Activated naive CD4-positive, alpha-beta T cell treated with anti-CD3 and anti-CD28 coated beads, Interleukin-2, amount 10 ng/mL, durations not matched to agents 7 days and 5 days (primary cell): ENCODE results near the gene RNASET2.

ENCODE experiments used
- CTCF ChIA-PET: fragments of 350-600 bp; sonication (Branson Sonifier 250); formaldehyde crosslinking; loops from one replicate; lab custom pipeline; 2021; ENCODE audit warnings: antibody characterized with exemption; lab: Charles Lee
- DNase-seq: peaks from one replicate; pipeline ENCODE4 v3.0.0-alpha.2; 2020
- H3K27ac Mint-ChIP-seq: one replicate; pipeline ENCODE4 v1.8.0; 2021; ENCODE audit warnings: mild to moderate bottlenecking, moderate library complexity, mixed read lengths
- H3K27me3 Mint-ChIP-seq: one replicate; pipeline ENCODE4 v1.8.0; 2021; ENCODE audit warnings: mild to moderate bottlenecking, mixed read lengths
- H3K36me3 Mint-ChIP-seq: one replicate; pipeline ENCODE4 v1.8.0; 2021; ENCODE audit warnings: mixed read lengths
- H3K4me1 Mint-ChIP-seq: one replicate; pipeline ENCODE4 v1.8.0; 2021; ENCODE audit warnings: mixed read lengths
- H3K4me3 Mint-ChIP-seq: one replicate; pipeline ENCODE4 v1.8.0; 2021; ENCODE audit warnings: mild to moderate bottlenecking, moderate library complexity, mixed read lengths
- H3K9me3 Mint-ChIP-seq: one replicate; pipeline ENCODE4 v1.8.0; 2021; ENCODE audit warnings: mixed read lengths

Gene RNASET2, protein sequence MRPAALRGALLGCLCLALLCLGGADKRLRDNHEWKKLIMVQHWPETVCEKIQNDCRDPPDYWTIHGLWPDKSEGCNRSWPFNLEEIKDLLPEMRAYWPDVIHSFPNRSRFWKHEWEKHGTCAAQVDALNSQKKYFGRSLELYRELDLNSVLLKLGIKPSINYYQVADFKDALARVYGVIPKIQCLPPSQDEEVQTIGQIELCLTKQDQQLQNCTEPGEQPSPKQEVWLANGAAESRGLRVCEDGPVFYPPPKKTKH

DNA sequence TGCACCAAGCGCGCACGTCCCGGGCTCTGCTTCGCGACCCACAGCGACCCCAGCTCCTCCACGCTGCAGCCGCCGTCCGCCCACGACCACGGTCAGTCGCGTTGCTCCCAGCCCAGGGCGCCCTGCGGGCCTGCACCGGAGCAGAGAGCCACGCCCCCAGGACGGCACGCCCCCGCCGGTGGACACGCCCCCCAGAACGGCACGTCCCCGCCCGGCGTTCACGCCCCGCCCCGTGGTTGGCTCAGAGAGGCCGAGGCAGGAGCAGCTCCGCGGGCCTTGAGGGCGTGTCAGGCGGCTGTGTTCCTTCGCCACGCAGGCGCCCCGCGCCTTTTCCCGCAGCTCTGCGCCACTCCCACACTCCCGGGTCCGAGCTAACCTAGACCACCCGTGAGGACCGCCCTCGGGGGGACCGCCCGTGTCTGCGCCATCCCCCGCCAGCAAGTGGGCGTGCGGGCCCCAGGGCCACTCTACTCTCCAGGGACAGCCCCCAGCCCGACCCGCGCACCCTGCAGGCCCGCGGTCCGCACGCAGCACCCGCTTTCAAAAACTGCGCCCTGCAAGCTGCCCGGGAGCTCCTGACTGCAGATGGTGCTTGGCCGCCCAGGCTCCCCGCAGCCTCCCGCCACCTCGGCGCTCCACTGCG, at the start of gene RNASET2:
Gene RNASET2 (minus strand): TSS at position 107 of the 643 bp plus-strand sequence. CDS start 368 bp downstream, outside the sequence.
- Mint-ChIP-seq H3K4me1 (peaks cover 79% of the 10 kb centered on the region), H3K9me3 (no peaks in the 10 kb centered on the region), H3K27ac (peak within 1 kb of the TSS; percentile 99), H3K27me3 (peaks cover 6% of the 10 kb centered on the region), H3K36me3 (peaks cover 26% of the 10 kb centered on the region), H3K4me3 (peak within 1 kb of the TSS; percentile 86)
- peak; percentile 99 for DNase-seq
- CTCF ChIA-PET = interaction anchor here (0.8 to 0.9 kb wide), 2 partner anchors 29 to 33 kb away, joined by 3 to 10 read pairs; no protein-coding TSS in a partner anchor

DNA sequence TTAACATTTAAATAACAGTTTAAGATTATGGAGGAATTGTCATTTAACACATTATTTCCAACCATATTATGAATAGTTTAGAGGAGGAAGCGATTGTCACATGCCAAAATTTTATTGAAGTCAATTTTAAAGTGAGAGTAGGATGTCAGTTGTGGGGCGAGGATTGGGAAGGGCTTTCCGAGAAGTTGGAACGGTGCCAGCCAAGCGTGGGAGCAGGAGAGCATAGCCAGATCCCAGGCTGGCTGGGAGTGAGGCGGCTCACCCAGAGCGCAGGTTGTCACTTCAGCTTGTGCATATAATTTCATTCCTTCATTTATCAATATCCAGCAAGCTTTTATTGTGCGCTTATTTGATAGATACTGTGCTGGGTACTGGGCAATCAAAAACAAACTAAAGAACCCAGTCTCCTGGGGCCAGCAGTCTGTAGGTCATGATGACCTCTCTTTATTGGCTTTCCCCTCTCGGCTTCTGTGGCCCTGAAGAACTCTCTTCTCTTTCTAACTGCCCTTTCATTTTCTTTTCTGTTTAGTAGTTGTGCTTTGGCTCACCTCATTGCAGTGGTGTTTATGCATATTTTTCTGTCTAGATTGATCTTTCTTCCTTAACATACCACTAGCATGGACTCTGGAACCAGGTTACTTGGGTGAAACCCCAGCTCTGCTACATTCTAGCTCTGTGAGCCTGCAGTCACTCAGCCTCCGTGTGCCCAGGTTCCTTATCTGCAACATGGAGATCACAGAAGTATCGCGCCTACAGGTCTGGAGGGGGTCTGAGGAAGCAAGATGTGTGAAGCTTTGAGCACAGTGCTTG, 49.2 kb upstream of the RNASET2 start:
- CTCF ChIA-PET = interaction anchor here (0.7 kb wide), 1 partner anchor 16 kb away, joined by 3 read pairs; no protein-coding TSS in a partner anchor
- Mint-ChIP-seq H3K27me3 (no peaks in the 10 kb centered on the region), H3K36me3 (peaks cover 46% of the 10 kb centered on the region), H3K9me3 (no peaks in the 10 kb centered on the region), H3K4me3 (no peak overlapping the region), H3K4me1 (peaks cover 15% of the 10 kb centered on the region), H3K27ac (no peak overlapping the region)
- DNase-seq = no peak

DNA sequence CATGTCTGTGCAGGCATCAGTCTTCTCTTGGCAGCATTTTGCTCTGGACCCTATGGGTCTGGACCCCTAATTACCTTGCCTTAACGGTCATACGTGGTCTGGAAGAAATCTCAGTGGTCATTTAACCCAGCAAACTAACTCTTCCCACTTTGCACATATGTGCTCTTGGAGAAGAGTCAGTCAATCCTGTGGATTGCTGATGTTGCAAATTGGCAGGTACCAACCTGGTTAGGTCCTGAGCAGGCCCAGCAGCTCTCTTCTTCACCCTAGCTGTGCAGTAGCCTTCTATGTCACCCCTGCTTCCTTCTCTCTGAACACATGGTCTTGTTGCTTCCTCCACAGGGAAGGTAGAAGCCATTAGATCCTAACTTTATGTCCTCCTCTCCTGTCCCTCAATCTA, 44.4 kb upstream of the RNASET2 start:
- Mint-ChIP-seq H3K4me1 (peaks cover 36% of the 10 kb centered on the region), H3K36me3 (peaks cover 26% of the 10 kb centered on the region), H3K4me3 (peak overlapping the region; percentile 89), H3K27me3 (no peaks in the 10 kb centered on the region), H3K9me3 (no peaks in the 10 kb centered on the region), H3K27ac (peak overlapping the region; percentile 17)
- CTCF ChIA-PET = interaction anchor here (1.5 kb wide), 1 partner anchor 47 kb away, joined by 4 read pairs; no protein-coding TSS in a partner anchor
- DNase-seq = no peak

DNA sequence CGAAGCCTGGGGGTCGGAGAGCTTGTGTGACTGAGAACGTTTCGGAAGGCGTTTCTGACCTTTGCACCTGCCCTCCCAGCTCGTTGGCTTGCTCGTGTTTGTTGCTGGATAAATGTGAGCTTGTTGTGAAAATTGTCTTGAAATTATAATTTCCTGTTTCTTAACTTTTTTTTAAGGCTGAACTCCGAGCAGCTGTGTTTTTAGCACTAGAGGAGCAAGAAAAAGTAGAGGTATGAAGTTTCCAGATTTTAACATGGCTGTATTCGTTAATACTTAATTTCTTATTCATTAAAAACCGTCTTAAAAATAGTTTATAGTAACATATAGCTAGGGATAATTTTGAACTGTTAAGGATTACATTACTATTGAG, 43.5 kb upstream of the RNASET2 start:
- H3K27ac Mint-ChIP-seq = peak overlapping the region; percentile 50
- no peaks in the 10 kb centered on the region for H3K9me3 Mint-ChIP-seq
- H3K36me3 Mint-ChIP-seq = peaks cover 28% of the 10 kb centered on the region
- no peak for DNase-seq
- H3K4me1 Mint-ChIP-seq = peaks cover 38% of the 10 kb centered on the region
- H3K4me3 Mint-ChIP-seq = peak overlapping the region; percentile 89
- no peaks in the 10 kb centered on the region for H3K27me3 Mint-ChIP-seq
- CTCF ChIA-PET = interaction anchor here (0.8 to 1.6 kb wide), 6 partner anchors 10 to 225 kb away, joined by 3 to 9 read pairs (median 5); no protein-coding TSS in a partner anchor

DNA sequence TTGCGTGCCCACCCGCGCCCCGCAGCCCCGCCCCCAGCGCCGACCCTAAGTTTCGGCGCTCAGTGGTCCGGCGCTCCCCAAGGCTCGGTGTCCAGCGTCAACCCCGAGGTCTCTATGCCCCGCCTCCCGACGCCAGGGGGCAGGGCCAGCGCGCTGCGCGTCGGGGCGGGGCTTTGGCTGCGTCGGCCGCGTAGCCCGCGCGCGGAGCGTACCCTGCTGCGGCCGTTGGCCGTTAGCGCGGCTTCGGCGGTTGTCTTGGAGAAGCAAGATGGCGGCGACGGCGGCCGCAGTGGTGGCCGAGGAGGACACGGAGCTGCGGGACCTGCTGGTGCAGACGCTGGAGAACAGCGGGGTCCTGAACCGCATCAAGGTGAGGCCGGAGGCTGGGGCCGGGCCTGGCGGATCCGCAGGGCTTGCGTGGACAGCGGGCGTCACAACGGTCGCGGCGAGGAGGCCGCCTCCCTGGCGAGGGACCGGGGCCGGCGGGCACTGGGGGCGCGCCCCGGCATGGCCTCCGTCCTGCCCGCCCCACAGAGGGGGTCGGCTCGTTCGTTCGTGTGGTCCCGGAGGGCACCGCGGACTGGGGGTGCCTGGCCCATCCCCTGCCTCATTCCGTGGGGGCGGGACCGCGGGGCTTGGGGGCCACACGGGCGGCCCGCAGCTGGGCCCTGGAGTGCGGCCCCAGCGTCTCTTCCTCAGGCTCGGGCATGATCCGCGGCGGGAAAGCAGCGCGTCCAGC, 43.0 kb upstream of the RNASET2 start, which contains the start of gene CEP43:
Gene CEP43 (plus strand): TSS at position 253 of the 739 bp plus-strand sequence. CDS start 16 bp downstream, at position 269.
- no peaks in the 10 kb centered on the region for H3K27me3 Mint-ChIP-seq
- CTCF ChIA-PET = interaction anchor here (0.8 to 1.6 kb wide), 6 partner anchors 10 to 225 kb away, joined by 3 to 9 read pairs (median 5); no protein-coding TSS in a partner anchor
- no peaks in the 10 kb centered on the region for H3K9me3 Mint-ChIP-seq
- peak within 1 kb of the TSS; percentile 85 for H3K27ac Mint-ChIP-seq
- peaks cover 34% of the 10 kb centered on the region for H3K36me3 Mint-ChIP-seq
- H3K4me1 Mint-ChIP-seq = peaks cover 38% of the 10 kb centered on the region
- peak within 1 kb of the TSS; percentile 89 for H3K4me3 Mint-ChIP-seq
- peak; percentile 91 for DNase-seq

DNA sequence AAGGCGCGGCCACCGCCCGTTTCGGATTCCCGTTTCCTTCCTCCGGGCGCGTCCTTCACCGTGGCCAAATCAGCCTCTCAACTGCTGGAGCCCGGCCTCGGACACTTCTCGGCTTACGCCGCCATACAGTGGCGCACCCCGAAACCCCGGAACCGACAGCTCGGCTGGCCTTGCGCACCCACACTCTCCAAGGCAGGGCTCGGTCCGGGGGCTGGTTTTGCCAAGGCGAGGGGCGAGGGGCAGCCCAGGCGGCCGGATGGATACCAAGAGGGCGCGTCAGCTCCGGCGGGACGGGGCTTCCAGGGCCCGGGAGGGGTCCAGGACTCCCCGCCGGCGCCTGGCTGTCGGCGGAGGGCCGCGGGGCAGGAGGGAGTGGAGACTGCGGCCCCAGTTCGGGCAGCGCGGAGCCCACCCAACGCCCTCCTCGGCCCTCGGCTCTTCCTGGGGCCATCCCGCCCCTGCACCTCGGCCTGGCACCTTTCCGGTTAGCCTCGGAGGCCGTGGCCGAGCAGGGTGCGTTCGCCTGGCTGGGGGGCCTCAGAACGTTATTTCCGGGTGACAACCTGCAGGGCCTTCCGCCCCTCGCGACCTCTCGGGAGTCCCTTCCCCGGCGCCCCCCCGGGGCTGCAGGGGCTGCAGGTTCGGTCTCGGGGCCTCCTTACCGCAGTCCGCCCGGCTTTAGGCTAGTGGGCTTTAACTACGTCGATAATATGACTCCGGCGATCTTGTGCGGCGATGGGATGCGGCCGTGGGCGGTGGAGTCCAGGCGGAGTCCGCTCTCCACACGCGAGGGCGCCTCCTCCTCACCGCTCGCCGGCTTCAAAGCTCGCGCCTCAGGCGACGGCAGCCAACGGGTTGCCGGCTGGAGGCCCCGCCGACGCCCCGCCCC, 42.1 kb upstream of the RNASET2 start:
- Mint-ChIP-seq H3K27me3 (no peaks in the 10 kb centered on the region), H3K4me1 (peaks cover 38% of the 10 kb centered on the region), H3K36me3 (peaks cover 33% of the 10 kb centered on the region), H3K4me3 (peak overlapping the region; percentile 85), H3K27ac (peak overlapping the region; percentile 85), H3K9me3 (no peaks in the 10 kb centered on the region)
- DNase-seq = peak; percentile 43
- CTCF ChIA-PET = interaction anchor here (0.9 to 1.6 kb wide), 4 partner anchors 9 to 222 kb away, joined by 5 to 9 read pairs (median 6); no protein-coding TSS in a partner anchor

DNA sequence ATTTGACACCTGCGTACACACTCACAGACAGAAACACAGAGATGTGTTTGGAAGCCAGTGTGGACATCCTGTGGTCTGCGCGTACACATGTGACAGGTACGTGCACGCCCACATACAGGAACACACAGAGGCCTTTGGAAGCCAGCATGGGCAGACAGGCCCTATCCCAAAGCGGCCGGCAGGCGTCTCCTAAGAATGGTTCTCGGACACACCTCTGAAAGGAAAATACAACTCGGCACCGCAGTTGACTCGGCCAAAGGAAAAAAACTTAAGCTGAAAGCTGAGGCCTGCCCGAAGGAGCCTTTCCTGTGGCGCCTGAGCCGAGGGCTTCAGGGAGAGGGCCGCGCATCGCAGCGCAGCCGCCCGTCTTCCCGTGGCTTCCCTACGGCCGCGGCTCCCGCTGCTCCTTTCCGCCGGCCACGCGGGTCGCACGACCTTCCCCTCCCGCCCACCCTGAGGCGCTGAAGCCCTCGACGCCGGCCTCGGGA, 41.5 kb upstream of the RNASET2 start:
- peaks cover 40% of the 10 kb centered on the region for H3K4me1 Mint-ChIP-seq

DNA sequence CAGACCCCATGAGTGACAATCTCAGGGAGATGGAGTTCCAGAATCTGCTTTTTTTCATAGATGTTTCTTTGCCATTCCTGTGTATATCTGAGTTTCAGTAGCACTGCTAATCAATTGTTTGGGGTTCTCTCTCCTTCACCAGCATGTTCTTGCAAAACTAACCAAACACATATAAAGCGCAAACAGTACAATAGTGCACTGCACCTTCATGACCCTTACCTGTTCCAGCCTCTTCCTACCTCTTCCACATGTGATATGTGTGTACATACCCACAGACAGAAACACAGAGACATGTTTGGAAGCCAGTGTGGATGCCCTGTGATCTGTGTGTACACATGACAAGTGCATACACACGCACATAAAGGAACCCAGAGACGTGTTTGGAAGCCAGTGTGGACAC, 41.0 kb upstream of the RNASET2 start:
- Mint-ChIP-seq H3K27me3 (no peaks in the 10 kb centered on the region), H3K4me3 (peak overlapping the region; percentile 83), H3K9me3 (no peaks in the 10 kb centered on the region), H3K4me1 (peaks cover 40% of the 10 kb centered on the region), H3K36me3 (peaks cover 40% of the 10 kb centered on the region), H3K27ac (peak overlapping the region; percentile 82)
- DNase-seq = no peak
- CTCF ChIA-PET = interaction anchor here (0.9 kb wide), 1 partner anchor 144 kb away, joined by 5 read pairs; no protein-coding TSS in a partner anchor

More for the DNA sequence above, 41.5 kb upstream of the RNASET2 start:
- CTCF ChIA-PET = interaction anchor here (0.9 kb wide), 1 partner anchor 144 kb away, joined by 5 read pairs; no protein-coding TSS in a partner anchor
- peak; percentile 67 for DNase-seq
- Mint-ChIP-seq H3K9me3 (no peaks in the 10 kb centered on the region), H3K27ac (peak overlapping the region; percentile 82), H3K4me3 (peak overlapping the region; percentile 83), H3K27me3 (no peaks in the 10 kb centered on the region), H3K36me3 (peaks cover 35% of the 10 kb centered on the region)

DNA sequence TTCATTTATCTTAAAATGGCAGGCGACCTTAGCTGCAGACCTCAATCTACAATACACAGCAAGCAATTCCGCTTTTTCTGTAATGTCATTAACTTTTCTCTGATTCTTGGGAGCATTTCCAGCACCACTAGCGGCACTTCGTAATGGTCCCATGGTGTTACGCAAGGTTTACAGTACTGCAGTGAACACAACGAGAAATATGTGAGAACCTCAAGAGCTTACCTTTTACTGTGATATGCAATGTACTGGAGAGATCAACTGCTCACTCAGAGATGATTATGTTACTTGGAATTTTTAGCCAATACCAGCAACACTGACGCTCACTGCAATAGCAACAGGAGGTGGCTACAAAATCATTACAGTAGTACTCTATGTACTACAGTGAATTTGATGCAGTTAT, 40.1 kb upstream of the RNASET2 start:
- Mint-ChIP-seq H3K36me3 (peaks cover 43% of the 10 kb centered on the region), H3K9me3 (no peaks in the 10 kb centered on the region), H3K4me3 (no peak overlapping the region), H3K27me3 (no peaks in the 10 kb centered on the region), H3K4me1 (peaks cover 36% of the 10 kb centered on the region), H3K27ac (no peak overlapping the region)
- CTCF ChIA-PET = interaction anchor here (1.1 kb wide), 1 partner anchor 28 kb away, joined by 3 read pairs; no protein-coding TSS in a partner anchor
- no peak for DNase-seq

DNA sequence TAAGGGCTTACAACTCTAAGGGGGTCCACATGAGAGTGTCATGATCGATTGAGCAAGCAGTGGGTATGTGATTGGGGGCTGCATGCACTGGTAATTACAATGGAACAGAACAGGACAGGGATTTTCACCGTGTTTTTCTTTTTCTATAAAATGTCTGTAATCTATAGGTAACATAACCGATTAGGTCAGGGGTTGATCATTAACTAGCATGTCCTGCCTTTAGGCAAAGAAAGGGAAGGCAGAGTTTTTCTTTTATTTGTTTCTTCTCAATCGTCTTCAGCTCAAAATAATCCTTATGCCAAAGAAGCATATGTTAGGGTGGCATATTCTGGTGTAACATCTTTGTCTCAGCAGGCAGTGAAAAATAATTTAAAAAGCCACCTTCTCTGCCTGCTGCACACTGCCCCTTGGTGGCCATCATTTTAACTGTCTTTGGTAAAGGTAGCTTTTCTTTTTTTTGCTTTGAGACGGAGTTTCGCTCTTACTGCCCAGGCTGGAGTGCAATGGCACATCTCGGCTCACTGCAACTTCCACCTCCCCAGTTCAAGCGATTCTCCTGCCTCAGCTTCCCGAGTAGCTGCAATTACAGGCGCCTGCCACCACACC, 33.2 kb upstream of the RNASET2 start:
- peak; percentile 60 for DNase-seq
- CTCF ChIA-PET = interaction anchor here (0.8 to 3.8 kb wide), 19 partner anchors 8 to 219 kb away, joined by 3 to 53 read pairs (median 6); partner anchors contain the start of genes CEP43 and RNASET2
- Mint-ChIP-seq H3K36me3 (peaks cover 37% of the 10 kb centered on the region), H3K9me3 (no peaks in the 10 kb centered on the region), H3K4me3 (no peak overlapping the region), H3K4me1 (peaks cover 38% of the 10 kb centered on the region), H3K27ac (no peak overlapping the region), H3K27me3 (no peaks in the 10 kb centered on the region)

DNA sequence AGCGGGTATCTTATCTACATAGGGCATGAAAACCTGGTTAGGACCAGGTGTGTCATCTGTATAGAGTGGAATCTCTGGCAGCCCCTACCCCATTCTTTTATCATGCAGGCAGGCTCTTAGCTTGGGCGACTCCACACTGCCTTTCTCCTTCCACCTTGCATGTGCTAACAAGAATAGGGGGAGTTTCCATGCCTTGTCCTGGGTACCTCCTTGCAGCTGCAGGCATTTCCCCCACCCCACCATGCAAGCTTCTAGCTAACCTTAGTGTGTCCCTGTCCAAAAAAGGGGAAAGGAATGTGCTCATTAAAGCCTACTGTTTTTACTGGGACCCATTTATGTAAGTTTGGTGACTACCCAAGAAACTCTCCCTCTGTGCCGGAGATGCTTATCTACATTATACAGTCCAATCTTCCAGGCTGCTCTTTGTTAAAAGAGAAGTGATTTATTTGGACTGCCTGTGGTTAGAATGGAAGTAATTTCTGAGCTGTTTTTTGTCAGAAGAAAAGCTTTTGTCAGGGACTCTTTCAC, 32.4 kb upstream of the RNASET2 start:
- H3K27me3 Mint-ChIP-seq = no peaks in the 10 kb centered on the region
- CTCF ChIA-PET = interaction anchor here (0.8 to 3.8 kb wide), 19 partner anchors 8 to 218 kb away, joined by 3 to 53 read pairs (median 5); partner anchors contain the start of genes CEP43 and RNASET2
- no peaks in the 10 kb centered on the region for H3K9me3 Mint-ChIP-seq
- peaks cover 38% of the 10 kb centered on the region for H3K4me1 Mint-ChIP-seq
- DNase-seq = no peak
- H3K27ac Mint-ChIP-seq = no peak overlapping the region
- H3K4me3 Mint-ChIP-seq = no peak overlapping the region
- H3K36me3 Mint-ChIP-seq = peaks cover 37% of the 10 kb centered on the region
